Spleen (tissue), 7 donors: ENCODE data around the gene EEF2K.

Source experiments
- CTCF ChIP-seq, 11 experiments: fragments of 200-600 bp in 7 of 11; fragments of 450-650 bp in 4 of 11; sonication (generic) in 4 of 11; IDR thresholded peaks in 8 of 11; conservative IDR thresholded peaks in 3 of 11; 1 replicate in 7 of 11; 2 replicates in 4 of 11; pipeline versions ENCODE4 v1.4.0 to v1.8.0; 2016 to 2021; ENCODE audit warnings: antibody characterized with exemption in 11 of 11, inconsistent platforms in 4 of 11, mild to moderate bottlenecking in 1 of 11
- POLR2A ChIP-seq, 3 donors: fragments of 450-650 bp; IDR thresholded peaks; one replicate each; pipeline ENCODE4 v1.5.1; 2017; ENCODE audit warnings: antibody characterized with exemption in 3 of 3, mild to moderate bottlenecking in 1 of 3
- POLR2AphosphoS5 ChIP-seq, 3 donors: sonication (generic); formaldehyde crosslinking; IDR thresholded peaks; one replicate each; pipeline ENCODE4 v1.5.1; 2017; ENCODE audit warnings: antibody characterized with exemption in 3 of 3
- donor health status: DM: no; HTN: no; CAD: no; lungs with moderate emphysema.
- donor health status: DM: no; HTN: no; CAD: no.
- donor health status: DM: no; HTN: no; CAD: no.

GRCh38 chr16:22184615-22184968 is 21.5 kb upstream of the EEF2K start:
- TF ChIP-seq CTCF (IDR thresholded peaks at IDR 0.05 in 8 of 11, conservative IDR thresholded peaks at IDR 0.05 in 3 of 11) (no peak), POLR2A (IDR thresholded peaks at IDR 0.05) (no peak), POLR2AphosphoS5 (IDR thresholded peaks at IDR 0.05) (no peak)
